Mammary epithelial cell (primary cell): ENCODE measurements around the gene QRFP.

ENCODE experiments used
- CTCF ChIP-seq, 2 donors: IDR thresholded peaks in 1 of 2; conservative IDR thresholded peaks in 1 of 2; 2 replicates each; pipeline ENCODE4 v1.5.1; 2011 to 2012; ENCODE audit warnings: inconsistent platforms in 2 of 2, low read length in 2 of 2, mild to moderate bottlenecking in 2 of 2, control low read depth in 1 of 2, low read depth in 1 of 2; ENCODE audit not compliant: insufficient read depth in 1 of 2; ENCODE audit errors: extremely low read depth in 1 of 2
- EZH2 ChIP-seq: IDR thresholded peaks from 2 replicates; pipeline ENCODE4 v1.6.1; 2012; ENCODE audit warnings: low read length, inconsistent platforms, borderline replicate concordance

GRCh38 chr9:130936285-130937117, 39.9 kb upstream of the QRFP start:
- no peak for TF ChIP-seq CTCF (conservative IDR thresholded peaks at IDR 0.05 in 1 of 2, IDR thresholded peaks at IDR 0.05 in 1 of 2; ENCODE audit: extremely low read depth in 1 of 2, insufficient read depth in 1 of 2, low read depth in 1 of 2, low read length in 2 of 2)
- no peak for TF ChIP-seq EZH2
